ENCODE measurements around the gene SIGLEC11. TPM values are rescaled to one million over a fixed set of nuclear protein-coding genes. Genes with fewer than 3 reads are reported as not detected.

SIGLEC11 gene
- total RNA-seq, 6 experiments from 2014 or later, result 0.74 to 3.0 (median 1.7) TPM

DNA sequence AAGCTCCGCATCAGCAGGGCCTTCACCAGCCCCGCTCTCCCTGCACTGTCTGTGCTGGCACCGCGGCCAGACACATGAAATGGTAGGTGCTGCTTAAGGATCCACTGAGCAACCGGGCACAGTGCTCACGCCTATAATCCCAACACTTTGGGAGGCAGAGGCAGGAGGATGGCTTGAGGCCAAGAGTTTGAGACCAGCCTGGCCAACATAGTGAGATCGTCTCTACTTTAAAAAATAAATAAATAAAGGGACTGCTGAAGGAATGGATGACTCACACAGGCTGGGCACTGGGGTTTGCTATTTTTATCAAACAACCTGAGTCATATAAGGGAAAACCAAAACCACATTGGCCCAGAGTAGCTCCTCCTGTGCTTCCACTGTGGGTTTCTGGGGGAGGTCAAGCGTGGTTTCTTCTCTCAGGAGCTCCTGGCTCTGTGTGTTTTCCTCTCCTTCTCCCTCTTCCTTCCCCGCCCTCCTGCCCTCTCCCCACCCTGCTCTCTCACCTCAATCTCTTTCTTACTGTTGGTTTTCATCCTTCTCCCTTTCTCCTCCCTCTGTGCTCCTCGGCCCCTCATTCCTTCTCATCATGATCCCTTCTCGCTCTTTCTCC, 42.9 kb upstream of the SIGLEC11 start:
- H3K36me3 ChIP-seq, result peaks cover 0 to 88% (median 34%) of the 10 kb centered on the region in 4 donors
- WGBS (ENCODE audit: insufficient coverage, low coverage, low lambda C conversion rate, missing lambda C conversion rate), result 64% methylated on average over 6 of the region's 11 CpGs
- intact Hi-C loops (cut with DNase I), result no loop called here
- ATAC-seq (peak in 1 of 4 donors; percentile 74), DNase-seq (no peak)
- H3K9me3 ChIP-seq, result no peaks in the 10 kb centered on the region
- TF ChIP-seq, protein P1, sequence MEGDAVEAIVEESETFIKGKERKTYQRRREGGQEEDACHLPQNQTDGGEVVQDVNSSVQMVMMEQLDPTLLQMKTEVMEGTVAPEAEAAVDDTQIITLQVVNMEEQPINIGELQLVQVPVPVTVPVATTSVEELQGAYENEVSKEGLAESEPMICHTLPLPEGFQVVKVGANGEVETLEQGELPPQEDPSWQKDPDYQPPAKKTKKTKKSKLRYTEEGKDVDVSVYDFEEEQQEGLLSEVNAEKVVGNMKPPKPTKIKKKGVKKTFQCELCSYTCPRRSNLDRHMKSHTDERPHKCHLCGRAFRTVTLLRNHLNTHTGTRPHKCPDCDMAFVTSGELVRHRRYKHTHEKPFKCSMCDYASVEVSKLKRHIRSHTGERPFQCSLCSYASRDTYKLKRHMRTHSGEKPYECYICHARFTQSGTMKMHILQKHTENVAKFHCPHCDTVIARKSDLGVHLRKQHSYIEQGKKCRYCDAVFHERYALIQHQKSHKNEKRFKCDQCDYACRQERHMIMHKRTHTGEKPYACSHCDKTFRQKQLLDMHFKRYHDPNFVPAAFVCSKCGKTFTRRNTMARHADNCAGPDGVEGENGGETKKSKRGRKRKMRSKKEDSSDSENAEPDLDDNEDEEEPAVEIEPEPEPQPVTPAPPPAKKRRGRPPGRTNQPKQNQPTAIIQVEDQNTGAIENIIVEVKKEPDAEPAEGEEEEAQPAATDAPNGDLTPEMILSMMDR (IDR thresholded peaks at IDR 0.05), result no peak
- TF ChIP-seq POLR2A (IDR thresholded peaks at IDR 0.05), result no peak
- H3K27me3 ChIP-seq, result no peaks in the 10 kb centered on the region
- H3K27ac ChIP-seq, result no peak overlapping the region
- no peaks in the 10 kb centered on the region for H3K4me1 ChIP-seq
- no peak overlapping the region for H3K4me3 ChIP-seq

DNA sequence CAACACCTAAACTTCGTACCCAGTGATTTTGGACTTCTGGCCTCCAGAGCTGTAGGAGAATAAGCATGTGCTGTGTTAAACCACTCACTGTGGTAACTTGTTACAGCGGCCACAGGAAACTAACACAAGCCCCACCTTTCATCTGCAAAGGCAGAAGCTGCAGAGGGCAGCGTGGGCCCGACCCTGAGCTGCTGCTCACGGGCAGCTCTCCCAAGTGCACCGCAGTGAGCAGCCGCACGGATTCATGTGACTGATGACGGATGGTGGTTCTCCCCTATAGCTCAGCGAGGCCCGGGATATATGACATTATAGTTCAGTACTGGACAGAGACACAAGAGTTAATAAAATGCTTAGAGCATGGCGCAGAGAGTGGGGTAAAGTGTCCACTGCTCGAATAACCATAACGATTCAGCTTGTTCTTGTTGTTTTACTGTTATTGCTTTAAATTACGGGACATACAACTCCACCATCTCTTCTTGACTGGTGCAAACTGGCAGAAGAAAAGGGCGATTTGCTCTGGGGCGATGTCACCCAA, 42.3 kb upstream of the SIGLEC11 start:
- intact Hi-C loops (cut with DNase I), result no loop called here
- no peak overlapping the region for H3K27ac ChIP-seq

DNA sequence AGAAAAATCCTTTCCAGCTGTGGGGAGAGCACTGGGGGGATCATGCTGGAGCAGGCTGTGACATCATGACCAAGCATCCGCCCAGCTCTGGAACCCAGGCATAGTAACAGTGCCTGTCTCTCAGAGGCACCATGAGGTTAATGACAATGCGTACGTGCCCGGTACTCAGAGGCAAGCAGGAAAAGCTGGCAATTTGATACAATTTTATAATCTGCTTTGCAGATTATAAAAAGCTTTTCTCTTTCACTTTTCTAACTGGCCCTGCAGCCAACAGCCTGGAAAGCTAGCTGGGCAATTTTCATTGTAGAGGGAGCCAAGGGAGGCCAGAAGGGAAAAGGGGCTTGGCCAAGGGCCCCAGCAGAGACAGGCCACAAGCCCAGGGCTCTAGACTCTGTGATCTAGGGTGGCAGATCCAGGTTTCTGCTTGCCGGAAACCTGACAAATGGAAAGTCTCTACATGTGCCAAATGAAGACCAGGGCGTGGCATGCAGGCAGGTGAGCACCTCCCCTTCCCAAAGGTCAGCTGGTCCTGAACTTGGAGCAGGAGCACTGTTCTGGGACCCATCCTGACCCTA, 41.5 kb upstream of the SIGLEC11 start:
- peaks cover 0 to 78% (median 29%) of the 10 kb centered on the region in 4 donors for H3K36me3 ChIP-seq
- H3K27me3 ChIP-seq, result no peaks in the 10 kb centered on the region
- H3K4me3 ChIP-seq, result no peak overlapping the region
- intact Hi-C loops (cut with DNase I), result no loop called here
- H3K9me3 ChIP-seq, result no peaks in the 10 kb centered on the region
- TF ChIP-seq, protein P1 (IDR thresholded peaks at IDR 0.05), result no peak
- TF ChIP-seq POLR2A (IDR thresholded peaks at IDR 0.05), result no peak
- DNase-seq (no peak), ATAC-seq (no peak)
- H3K4me1 ChIP-seq, result no peaks in the 10 kb centered on the region
- 60% methylated on average over 1 of the region's 6 CpGs for WGBS (ENCODE audit: insufficient coverage, low coverage, low lambda C conversion rate, missing lambda C conversion rate)
- no peak overlapping the region for H3K27ac ChIP-seq

More for the DNA sequence above, 42.3 kb upstream of the SIGLEC11 start:
- no peaks in the 10 kb centered on the region for H3K9me3 ChIP-seq
- no peaks in the 10 kb centered on the region for H3K4me1 ChIP-seq
- no peak for TF ChIP-seq POLR2A (IDR thresholded peaks at IDR 0.05)
- TF ChIP-seq, protein P1 (IDR thresholded peaks at IDR 0.05), result no peak
- DNase-seq, result no peak
- H3K27me3 ChIP-seq, result no peaks in the 10 kb centered on the region
- no peak for ATAC-seq
- H3K4me3 ChIP-seq, result no peak overlapping the region
- WGBS (ENCODE audit: insufficient coverage, low coverage, low lambda C conversion rate, missing lambda C conversion rate), result 84% methylated on average over 10 of the region's 17 CpGs
- peaks cover 0 to 82% (median 33%) of the 10 kb centered on the region in 4 donors for H3K36me3 ChIP-seq

DNA sequence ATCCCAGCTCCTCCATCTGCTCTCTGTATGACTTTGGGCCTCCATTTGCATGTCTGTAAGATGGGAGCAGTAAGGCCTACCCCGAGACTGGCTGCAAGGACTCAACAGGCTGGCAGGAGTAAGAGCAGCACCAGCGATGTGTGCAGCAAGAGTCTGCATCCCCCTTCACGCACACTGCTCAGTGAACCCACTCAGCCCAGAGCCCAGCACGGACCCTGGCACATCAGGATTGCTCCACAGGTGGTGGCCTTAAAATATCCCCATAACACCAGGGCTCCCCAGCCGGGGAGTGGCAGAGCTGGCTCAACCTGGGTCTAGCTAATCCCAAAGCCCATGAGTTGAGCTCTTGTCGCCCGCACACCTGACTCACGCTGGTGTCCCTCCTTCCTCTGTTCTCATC, 40.8 kb upstream of the SIGLEC11 start:
- Histone ChIP-seq H3K4me1 (no peaks in the 10 kb centered on the region), H3K9me3 (no peaks in the 10 kb centered on the region), H3K36me3 (peaks cover 0 to 78% (median 27%) of the 10 kb centered on the region in 4 donors), H3K4me3 (no peak overlapping the region), H3K27ac (no peak overlapping the region), H3K27me3 (no peaks in the 10 kb centered on the region)
- no peak for ATAC-seq
- DNase-seq, result no peak
- no CpG with 5 or more reads among the region's 8 CpGs for WGBS (ENCODE audit: insufficient coverage, low coverage, low lambda C conversion rate, missing lambda C conversion rate)
- intact Hi-C loops (cut with DNase I), result no loop called here
- no peak for TF ChIP-seq POLR2A (IDR thresholded peaks at IDR 0.05)
- TF ChIP-seq, protein P1 (IDR thresholded peaks at IDR 0.05), result no peak

Data from right lobe of liver (tissue), 6 donors.